GM23248 (cell line): ENCODE results near the gene ZNF813. TPM values are rescaled to one million over a fixed set of nuclear protein-coding genes. Genes with fewer than 3 reads are reported as not detected.
A peak's percentile ranks its signal among the peaks of the same experiment; 100 is the strongest.
"Not testable (repeated sequence)": the region's sequence is repeated elsewhere in the genome, so short reads cannot be mapped to it uniquely, and the experiment has no call there.

Experiments used
- DNase-seq: peaks from one replicate; pipeline ENCODE4 v3.0.0-alpha.2; 2015
- H2AFZ ChIP-seq: fragments of 200-600 bp; sonication (generic); 2 replicates; pipeline ENCODE4 v1.6.1; 2016; ENCODE audit warnings: antibody characterized with exemption
- H3F3A ChIP-seq: fragments of 200-600 bp; sonication (generic); 2 replicates; pipeline ENCODE4 v1.6.1; 2016; ENCODE audit warnings: mild to moderate bottlenecking, antibody characterized with exemption, mixed run types; ENCODE audit not compliant: insufficient read depth
- H3K27ac ChIP-seq: fragments of 200-600 bp; sonication (generic); 2 replicates; pipeline ENCODE4 v1.5.1; 2016; ENCODE audit warnings: mild to moderate bottlenecking
- H3K27me3 ChIP-seq: fragments of 200-600 bp; sonication (generic); replicated peaks from 2 replicates; pipeline ENCODE4 v1.6.1; 2016; ENCODE audit warnings: mild to moderate bottlenecking; ENCODE audit not compliant: insufficient read depth
- H3K36me3 ChIP-seq: fragments of 200-600 bp; sonication (generic); 2 replicates; pipeline ENCODE4 v1.6.1; 2016; ENCODE audit warnings: low read depth, mild to moderate bottlenecking
- H3K4me1 ChIP-seq: fragments of 200-600 bp; sonication (generic); 2 replicates; pipeline ENCODE4 v1.6.1; 2016; ENCODE audit warnings: mild to moderate bottlenecking; ENCODE audit not compliant: insufficient read depth
- H3K4me2 ChIP-seq: fragments of 200-600 bp; sonication (generic); one replicate; pipeline ENCODE4 v1.6.1; 2016; ENCODE audit warnings: mild to moderate bottlenecking; ENCODE audit not compliant: unreplicated experiment
- H3K4me3 ChIP-seq: fragments of 200-600 bp; sonication (generic); 2 replicates; pipeline ENCODE4 v1.5.1; 2016; ENCODE audit warnings: mild to moderate bottlenecking
- H3K79me2 ChIP-seq: fragments of 200-600 bp; sonication (generic); 2 replicates; pipeline ENCODE4 v1.6.1; 2016; ENCODE audit warnings: mild to moderate bottlenecking; ENCODE audit not compliant: insufficient read depth
- H3K9ac ChIP-seq: fragments of 200-600 bp; sonication (generic); 2 replicates; pipeline ENCODE4 v1.6.1; 2016; ENCODE audit warnings: mild to moderate bottlenecking
- H3K9me2 ChIP-seq: fragments of 200-600 bp; sonication (generic); 2 replicates; pipeline ENCODE4 v1.6.1; 2016; ENCODE audit warnings: mixed run types, mild to moderate bottlenecking, moderate library complexity; ENCODE audit not compliant: insufficient read depth
- H3K9me3 ChIP-seq: fragments of 200-600 bp; sonication (generic); one replicate; pipeline ENCODE4 v1.6.1; 2017; ENCODE audit warnings: low read depth
- H4K20me1 ChIP-seq: fragments of 200-600 bp; sonication (generic); 2 replicates; pipeline ENCODE4 v1.6.0; 2016; ENCODE audit not compliant: insufficient read depth
- EZH2 ChIP-seq: fragments of 200-600 bp; sonication (generic); IDR thresholded peaks from 2 replicates; pipeline ENCODE4 v1.6.1; 2018; ENCODE audit warnings: antibody characterized with exemption, mild to moderate bottlenecking; ENCODE audit not compliant: insufficient read depth, poor library complexity, severe bottlenecking
- EZH2phosphoT487 ChIP-seq: fragments of 200-600 bp; sonication (generic); IDR thresholded peaks from 2 replicates; pipeline ENCODE4 v1.6.1; 2018; ENCODE audit warnings: antibody characterized with exemption, moderate library complexity, mild to moderate bottlenecking, low read depth; ENCODE audit not compliant: insufficient read depth
- WGBS, 2 experiments: methylation state at CpG; one replicate each; pipeline ENCODE4 v1.1.6; 2015 to 2017; ENCODE audit warnings: low lambda C conversion rate in 2 of 2, low coverage in 1 of 2; ENCODE audit errors: missing lambda C conversion rate in 2 of 2; 5-methylcytosine and 5-hydroxymethylcytosine counted together
- in situ Hi-C: fragments of 300-500 bp; cut with MboI; formaldehyde crosslinking; loops from 2 replicates; pipeline ENCODE4 v1.15.0; 2020
- polyA plus RNA-seq: library from polyadenylated mRNA; unstranded; fragments of >200 nt; fragmentation: Nextera tagmentation; extraction: Ambion mirVana; gene quantifications from 2 replicates; pipeline ENCODE4 v1.2.1, GENCODE V29; 2016
- total RNA-seq: library from RNA; depleted of rRNA; stranded (reverse); fragments of >200 nt; shearing (Covaris generic); gene quantifications from 2 replicates; pipeline ENCODE4 v1.2.3, GENCODE V29; 2014

Gene ZNF813
- total and polyA plus RNA-seq, 2 experiments from 2014 or later = 1.0 to 2.7 TPM

DNA sequence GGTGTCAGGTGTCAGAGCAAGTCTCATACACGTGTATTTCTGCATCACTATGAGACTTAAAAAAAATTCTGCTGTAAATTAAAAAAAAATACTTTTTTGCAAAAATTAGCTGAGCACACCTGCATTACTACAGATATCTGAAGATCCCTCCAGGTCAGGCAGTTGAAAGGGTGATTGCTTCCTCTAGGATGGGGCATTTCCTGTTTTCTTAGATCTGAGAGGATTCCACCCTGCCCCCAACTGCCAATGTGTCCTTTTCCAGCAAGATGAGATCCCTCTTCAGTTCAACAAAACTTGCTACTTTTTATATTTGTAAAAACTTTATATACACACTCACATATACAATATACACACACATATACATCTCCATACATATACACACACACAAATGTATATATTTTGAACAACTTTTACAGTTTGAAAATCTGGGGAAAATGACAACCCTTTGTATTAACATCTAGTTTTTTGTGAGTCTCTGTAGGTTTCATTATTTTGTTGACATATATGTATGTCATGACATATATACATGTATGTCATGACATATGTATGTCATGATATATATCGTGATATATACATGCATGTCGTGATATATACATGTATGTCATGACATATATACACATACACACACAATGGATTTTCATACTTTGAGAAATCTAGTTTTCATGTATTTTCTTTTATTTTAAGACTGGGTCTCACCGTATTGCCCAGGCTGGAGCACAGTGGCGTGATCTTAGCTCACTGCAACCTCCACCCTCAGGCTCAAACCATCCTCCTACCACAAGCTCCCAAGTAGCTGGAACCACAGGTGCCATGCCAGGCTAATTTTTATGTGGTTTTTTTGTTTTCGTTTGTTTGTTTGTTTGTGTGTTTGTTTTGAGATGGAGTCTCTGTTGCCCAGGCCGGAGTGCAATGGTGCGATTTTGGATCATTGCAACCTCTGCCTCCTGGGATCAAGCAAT, 17.8 kb downstream of the ZNF813 start:
- no peak for DNase-seq
- no peak for TF ChIP-seq EZH2
- no peak for TF ChIP-seq EZH2phosphoT487
- Histone ChIP-seq H3K27me3 (no peaks in the 10 kb centered on the region), H3K9ac (no peak overlapping the region), H3K27ac (no peak overlapping the region), H3K79me2 (no peaks in the 10 kb centered on the region), H3K4me3 (no peak overlapping the region), H3K4me1 (no peaks in the 10 kb centered on the region), H3K36me3 (peaks cover 22% of the 10 kb centered on the region), H3K4me2 (no peak overlapping the region), H2AFZ (no peak overlapping the region), H4K20me1 (no peaks in the 10 kb centered on the region), H3K9me3 (no peaks in the 10 kb centered on the region), H3F3A (no peaks in the 10 kb centered on the region), H3K9me2 (no peaks in the 10 kb centered on the region)
- WGBS, 2 experiments = 82 to 89% methylated on average over 8 of the region's 8 CpGs
- in situ Hi-C loops = no loop called here

DNA sequence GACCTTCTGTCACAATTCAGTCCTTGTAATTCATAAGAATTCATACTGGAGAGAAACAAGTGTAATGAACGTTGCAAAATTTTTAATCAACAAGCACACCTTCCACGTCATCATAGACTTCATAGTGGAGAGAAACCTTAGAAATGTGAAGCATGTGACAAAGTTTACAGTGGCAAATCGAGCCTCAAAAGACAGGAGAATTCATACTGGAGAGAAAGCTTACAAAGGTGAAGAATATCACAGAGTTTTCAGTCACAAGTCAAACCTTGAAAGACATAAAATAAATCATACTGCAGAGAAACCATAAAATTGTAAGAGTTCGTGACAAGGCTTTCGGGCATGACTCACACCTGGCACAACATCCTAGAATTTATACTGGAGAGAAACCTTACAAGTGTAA, 24.6 kb downstream of the ZNF813 start:
- no peaks in the 10 kb centered on the region for H3K79me2 ChIP-seq
- H3K9ac ChIP-seq = no peak overlapping the region
- H2AFZ ChIP-seq = no peak overlapping the region
- H3K4me3 ChIP-seq = no peak overlapping the region
- no peak overlapping the region for H3K27ac ChIP-seq
- WGBS, 2 experiments = 93 to 95% methylated on average over 5 of the region's 5 CpGs
- H3K36me3 ChIP-seq = peaks cover 26% of the 10 kb centered on the region
- no peaks in the 10 kb centered on the region for H3K4me1 ChIP-seq
- TF ChIP-seq EZH2phosphoT487 (no peak), EZH2 (no peak)
- no peaks in the 10 kb centered on the region for H3K9me3 ChIP-seq
- no peak for DNase-seq
- H3F3A ChIP-seq = no peaks in the 10 kb centered on the region
- no peaks in the 10 kb centered on the region for H3K27me3 ChIP-seq
- H4K20me1 ChIP-seq = no peaks in the 10 kb centered on the region
- in situ Hi-C loops = no loop called here
- H3K4me2 ChIP-seq = no peak overlapping the region
- H3K9me2 ChIP-seq = no peaks in the 10 kb centered on the region

GRCh38 chr19:53497311-53498023, 29.9 kb downstream of the ZNF813 start:
- H3K4me2 ChIP-seq, H3K9me2 ChIP-seq, H2AFZ ChIP-seq, H3K9me3 ChIP-seq, in situ Hi-C loops, H4K20me1 ChIP-seq, H3F3A ChIP-seq, H3K79me2 ChIP-seq, H3K9ac ChIP-seq, H3K27me3 ChIP-seq, H3K4me3 ChIP-seq, H3K36me3 ChIP-seq, H3K27ac ChIP-seq, H3K4me1 ChIP-seq: not testable (repeated sequence)
- 55 to 57% methylated on average over 11 of the region's 11 CpGs for WGBS, 2 experiments
- DNase-seq = peak; percentile 12

- H3K4me3 ChIP-seq, H2AFZ ChIP-seq, H3K4me1 ChIP-seq, H3K9me2 ChIP-seq, H3F3A ChIP-seq, in situ Hi-C loops, H3K9ac ChIP-seq, DNase-seq, H3K9me3 ChIP-seq, H3K36me3 ChIP-seq, H3K79me2 ChIP-seq, H3K27ac ChIP-seq, H3K27me3 ChIP-seq, H4K20me1 ChIP-seq, H3K4me2 ChIP-seq: not testable (repeated sequence)
- 50 to 58% methylated on average over 4 of the region's 4 CpGs for WGBS, 2 experiments
Observed at GRCh38 chr19:53498024-53498395, 30.5 kb downstream of the ZNF813 start.

DNA sequence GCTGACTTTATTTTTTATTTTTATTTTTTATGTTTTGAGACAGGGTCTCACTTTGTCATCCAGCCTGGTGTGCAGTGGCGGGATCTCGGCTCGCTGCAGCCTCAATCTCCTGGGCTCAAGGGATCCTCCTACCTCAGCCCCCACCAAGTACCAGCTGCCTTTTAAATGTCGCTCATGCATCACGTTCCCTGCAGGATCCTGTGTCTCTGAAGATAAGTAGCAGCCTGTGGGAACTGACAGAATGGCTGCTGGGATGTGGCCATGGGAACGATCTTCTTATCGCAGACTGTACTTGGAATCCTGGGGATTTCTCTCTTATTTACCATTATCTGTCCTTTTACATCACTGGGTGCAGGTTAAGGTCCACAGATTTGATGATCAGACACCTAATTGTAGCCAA, 35.6 kb downstream of the ZNF813 start:
- DNase-seq, H3K9me3 ChIP-seq, H3K4me1 ChIP-seq, H3K79me2 ChIP-seq, H3F3A ChIP-seq, H3K9ac ChIP-seq, H2AFZ ChIP-seq, H3K4me2 ChIP-seq, H3K27ac ChIP-seq, in situ Hi-C loops, H4K20me1 ChIP-seq, H3K36me3 ChIP-seq, H3K27me3 ChIP-seq, H3K4me3 ChIP-seq, H3K9me2 ChIP-seq: not testable (repeated sequence)
- 37 to 47% methylated on average over 7 of the region's 7 CpGs for WGBS, 2 experiments

DNA sequence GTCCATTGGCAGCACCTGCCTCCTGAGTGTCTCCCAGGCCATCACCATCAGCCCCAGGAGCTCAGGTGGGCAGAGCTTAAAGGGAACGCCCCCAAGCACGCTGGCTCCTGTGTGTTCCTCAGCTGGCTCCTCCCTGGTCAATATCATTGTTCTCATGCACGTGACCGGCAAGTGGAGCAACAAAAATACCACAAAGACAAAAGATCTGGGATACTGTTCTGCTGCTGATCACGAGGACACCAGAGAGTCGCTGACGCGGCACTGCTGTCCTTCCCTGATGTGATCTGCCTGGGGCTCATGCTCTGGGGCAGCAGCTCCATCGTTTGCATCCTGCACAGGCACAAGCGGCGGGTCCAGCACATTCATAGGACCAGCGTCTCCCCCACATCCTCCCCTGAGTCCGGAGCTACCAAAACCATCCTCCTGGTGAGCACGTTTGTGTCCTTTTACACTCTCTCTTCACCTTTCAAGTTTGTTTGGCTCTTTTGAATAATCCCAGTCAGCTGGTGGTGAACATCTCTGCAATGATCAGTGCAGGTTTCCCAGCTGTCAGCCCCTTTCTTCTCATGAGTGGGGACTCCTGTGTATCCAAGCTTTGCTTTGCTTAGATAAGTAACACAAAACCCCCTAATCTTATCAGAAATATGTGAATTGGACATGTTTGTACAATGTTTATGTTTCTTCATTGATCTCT, 36.3 kb downstream of the ZNF813 start:
- H3K4me3 ChIP-seq, H3K27ac ChIP-seq, DNase-seq, H2AFZ ChIP-seq, in situ Hi-C loops, H3K9ac ChIP-seq, H3F3A ChIP-seq, H3K27me3 ChIP-seq, H3K79me2 ChIP-seq, H3K36me3 ChIP-seq, H3K4me1 ChIP-seq, H4K20me1 ChIP-seq, H3K9me3 ChIP-seq, H3K9me2 ChIP-seq: not testable (repeated sequence)
- WGBS, 2 experiments = 12 to 21% methylated on average over 6 to 12 of the region's 14 CpGs
- H3K4me2 ChIP-seq = peak overlapping the region; percentile 18

- H2AFZ ChIP-seq = peak overlapping the region; percentile 48
- 18 to 21% methylated on average over 13 of the region's 13 CpGs for whole genome bisulfite sequencing, 2 experiments
- in situ Hi-C loops, H3K4me1 ChIP-seq, H3F3A ChIP-seq, H3K27ac ChIP-seq, H3K79me2 ChIP-seq, H3K9ac ChIP-seq, H4K20me1 ChIP-seq, H3K9me2 ChIP-seq, H3K36me3 ChIP-seq, H3K9me3 ChIP-seq, H3K27me3 ChIP-seq: not testable (repeated sequence)
- DNase-seq = peak; percentile 49
- peak overlapping the region; percentile 29 for H3K4me3 ChIP-seq
- peak overlapping the region; percentile 18 for H3K4me2 ChIP-seq
Observed at GRCh38 chr19:53504365-53504703, 36.8 kb downstream of the ZNF813 start.
